ENCODE data around the gene ANGPT4. TPM values are rescaled to one million over a fixed set of nuclear protein-coding genes. Genes with fewer than 3 reads are reported as not detected.

ANGPT4 gene
- under 1 TPM; 0.18 to 0.32 (median 0.25) TPM for polyA plus RNA-seq (ENCODE audit: insufficient read length in 4 of 4)

GRCh38 chr20:916125-916799 is at the start of gene ANGPT4:
Gene ANGPT4 (minus strand): TSS chr20:916334. CDS start chr20:916214, 120 bp downstream.
- DNase-seq (ENCODE audit: low read depth in 4 of 4, low spot score in 3 of 4): peak in 1 of 4 donors; percentile 5

GRCh38 chr20:963795-964194 is 47.7 kb upstream of the ANGPT4 start:
- DNase-seq (ENCODE audit: low read depth in 4 of 4, low spot score in 3 of 4): no peak

- DNase-seq (ENCODE audit: low read depth in 4 of 4, low spot score in 3 of 4): no peak
These were observed 46.5 kb upstream of the ANGPT4 start for GRCh38 chr20:962683-963082.

- no peak for DNase-seq (ENCODE audit: low read depth in 4 of 4, low spot score in 3 of 4)
These were observed 46.1 kb upstream of the ANGPT4 start for GRCh38 chr20:962223-962622.

- DNase-seq (ENCODE audit: low read depth in 4 of 4, low spot score in 3 of 4): no peak
These were observed 45.6 kb upstream of the ANGPT4 start for GRCh38 chr20:961768-962167.

- no peak for DNase-seq (ENCODE audit: low read depth in 4 of 4, low spot score in 3 of 4)
These were observed 44.0 kb upstream of the ANGPT4 start for GRCh38 chr20:959996-960615.

- DNase-seq (ENCODE audit: low read depth in 4 of 4, low spot score in 3 of 4): no peak
These were observed 43.0 kb upstream of the ANGPT4 start for GRCh38 chr20:958936-959815.

GRCh38 chr20:957544-957943 is 41.4 kb upstream of the ANGPT4 start:
- no peak for DNase-seq (ENCODE audit: low read depth in 4 of 4, low spot score in 3 of 4)

- DNase-seq (ENCODE audit: low read depth in 4 of 4, low spot score in 3 of 4): peak in 3 of 4 donors; percentile 10 to 44 (median 29)
These were observed 40.3 kb upstream of the ANGPT4 start for GRCh38 chr20:956330-956951.

- no peak for DNase-seq (ENCODE audit: low read depth in 4 of 4, low spot score in 3 of 4)
These were observed 39.5 kb upstream of the ANGPT4 start for GRCh38 chr20:955656-956055.

GRCh38 chr20:955111-955510 is 39.0 kb upstream of the ANGPT4 start:
- DNase-seq (ENCODE audit: low read depth in 4 of 4, low spot score in 3 of 4): no peak

GRCh38 chr20:953742-954141 is 37.6 kb upstream of the ANGPT4 start:
- no peak for DNase-seq (ENCODE audit: low read depth in 4 of 4, low spot score in 3 of 4)

GRCh38 chr20:952196-952795 is 36.2 kb upstream of the ANGPT4 start:
- DNase-seq (ENCODE audit: low read depth in 4 of 4, low spot score in 3 of 4): no peak

GRCh38 chr20:951384-952169 is 35.4 kb upstream of the ANGPT4 start:
- DNase-seq (ENCODE audit: low read depth in 4 of 4, low spot score in 3 of 4): no peak

GRCh38 chr20:949717-950116 is 33.6 kb upstream of the ANGPT4 start:
- DNase-seq (ENCODE audit: low read depth in 4 of 4, low spot score in 3 of 4): no peak

- no peak for DNase-seq (ENCODE audit: low read depth in 4 of 4, low spot score in 3 of 4)
These were observed 30.7 kb upstream of the ANGPT4 start for GRCh38 chr20:946826-947225.

- no peak for DNase-seq (ENCODE audit: low read depth in 4 of 4, low spot score in 3 of 4)
These were observed 29.7 kb upstream of the ANGPT4 start for GRCh38 chr20:945841-946240.

GRCh38 chr20:944774-945410 is 28.8 kb upstream of the ANGPT4 start:
- no peak for DNase-seq (ENCODE audit: low read depth in 4 of 4, low spot score in 3 of 4)

- no peak for DNase-seq (ENCODE audit: low read depth in 4 of 4, low spot score in 3 of 4)
These were observed 28.0 kb upstream of the ANGPT4 start for GRCh38 chr20:944148-944547.

All from left renal pelvis (tissue), 4 donors.